GM21360 (cell line): Measurements from ENCODE around the gene FAM168B.

ENCODE experiments used
- ATAC-seq: cut with Tn5 transposase; IDR thresholded peaks from one replicate; pipeline ENCODE4 v1.9.1; 2021; ENCODE audit warnings: mild to moderate bottlenecking, moderate library complexity; ENCODE audit not compliant: unreplicated experiment

FAM168B gene

DNA sequence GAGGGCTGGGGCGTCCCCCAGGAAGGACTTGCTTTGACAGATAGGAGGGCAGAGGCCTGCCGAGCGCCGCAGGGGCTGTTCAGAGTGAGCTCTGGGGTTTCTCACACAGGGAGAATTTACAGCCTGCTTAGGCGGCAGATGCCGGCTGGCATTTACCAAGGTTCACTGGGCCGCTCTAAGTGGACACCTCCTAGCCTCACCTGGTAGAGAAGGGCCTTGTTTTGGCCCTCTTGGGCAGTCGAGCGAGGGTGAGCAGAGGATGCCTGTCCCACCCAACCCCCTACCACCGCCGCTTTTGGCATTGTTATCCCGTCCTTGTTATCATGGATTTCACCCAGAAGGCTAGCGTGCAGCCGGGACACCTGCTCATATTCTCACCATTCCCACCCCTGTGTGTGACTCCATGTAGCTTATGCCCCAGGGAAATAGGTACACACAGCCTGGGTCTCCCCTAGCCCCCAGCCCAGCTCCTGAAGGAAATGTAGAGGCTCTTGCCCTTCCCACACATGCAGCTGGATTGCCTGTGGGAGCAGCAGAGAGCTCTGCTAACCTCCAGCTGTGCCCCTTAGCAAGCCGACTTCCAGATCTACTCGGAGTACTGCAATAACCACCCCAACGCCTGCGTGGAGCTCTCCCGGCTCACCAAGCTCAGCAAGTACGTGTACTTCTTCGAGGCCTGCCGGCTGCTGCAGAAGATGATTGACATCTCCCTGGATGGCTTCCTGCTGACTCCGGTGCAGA lies 52.4 kb downstream of the FAM168B start:
- ATAC-seq, result no peak

DNA sequence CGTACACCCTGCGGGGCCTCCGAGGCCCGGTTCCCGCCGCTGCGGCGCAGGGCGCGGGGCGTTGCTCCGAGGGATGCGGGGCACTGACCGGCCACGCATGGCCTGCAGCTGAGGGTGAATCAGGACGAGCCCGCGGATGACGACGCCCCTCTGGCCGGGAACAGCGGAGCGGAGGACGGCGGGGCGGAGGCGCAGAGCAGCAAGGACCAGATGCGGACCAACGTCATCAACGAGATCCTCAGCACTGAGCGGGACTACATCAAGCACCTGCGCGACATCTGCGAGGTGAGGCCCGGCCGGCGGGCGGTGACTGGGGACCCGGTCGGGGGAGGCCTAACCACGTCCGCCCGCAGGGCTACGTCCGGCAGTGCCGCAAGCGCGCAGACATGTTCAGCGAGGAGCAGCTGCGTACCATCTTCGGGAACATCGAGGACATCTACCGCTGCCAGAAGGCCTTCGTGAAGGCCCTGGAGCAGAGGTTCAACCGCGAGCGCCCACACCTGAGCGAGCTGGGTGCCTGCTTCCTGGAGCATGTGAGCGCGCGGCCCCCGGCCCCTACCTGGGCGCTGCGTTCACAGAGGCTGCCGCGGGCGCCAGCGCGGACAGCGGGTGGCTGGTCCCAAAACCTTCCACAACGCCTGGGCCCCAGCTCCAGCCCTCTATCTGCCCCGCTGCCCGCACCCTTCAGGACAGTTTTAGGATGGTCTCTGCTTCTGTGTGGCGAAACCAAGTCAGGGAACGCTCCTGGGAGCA lies 53.2 kb downstream of the FAM168B start:
- ATAC-seq, result no peak

- no peak for ATAC-seq
These were observed 53.7 kb downstream of the FAM168B start for GRCh38 chr2:131039535-131039907.

- ATAC-seq, result no peak
These were observed 54.2 kb downstream of the FAM168B start for GRCh38 chr2:131039101-131039440.

DNA sequence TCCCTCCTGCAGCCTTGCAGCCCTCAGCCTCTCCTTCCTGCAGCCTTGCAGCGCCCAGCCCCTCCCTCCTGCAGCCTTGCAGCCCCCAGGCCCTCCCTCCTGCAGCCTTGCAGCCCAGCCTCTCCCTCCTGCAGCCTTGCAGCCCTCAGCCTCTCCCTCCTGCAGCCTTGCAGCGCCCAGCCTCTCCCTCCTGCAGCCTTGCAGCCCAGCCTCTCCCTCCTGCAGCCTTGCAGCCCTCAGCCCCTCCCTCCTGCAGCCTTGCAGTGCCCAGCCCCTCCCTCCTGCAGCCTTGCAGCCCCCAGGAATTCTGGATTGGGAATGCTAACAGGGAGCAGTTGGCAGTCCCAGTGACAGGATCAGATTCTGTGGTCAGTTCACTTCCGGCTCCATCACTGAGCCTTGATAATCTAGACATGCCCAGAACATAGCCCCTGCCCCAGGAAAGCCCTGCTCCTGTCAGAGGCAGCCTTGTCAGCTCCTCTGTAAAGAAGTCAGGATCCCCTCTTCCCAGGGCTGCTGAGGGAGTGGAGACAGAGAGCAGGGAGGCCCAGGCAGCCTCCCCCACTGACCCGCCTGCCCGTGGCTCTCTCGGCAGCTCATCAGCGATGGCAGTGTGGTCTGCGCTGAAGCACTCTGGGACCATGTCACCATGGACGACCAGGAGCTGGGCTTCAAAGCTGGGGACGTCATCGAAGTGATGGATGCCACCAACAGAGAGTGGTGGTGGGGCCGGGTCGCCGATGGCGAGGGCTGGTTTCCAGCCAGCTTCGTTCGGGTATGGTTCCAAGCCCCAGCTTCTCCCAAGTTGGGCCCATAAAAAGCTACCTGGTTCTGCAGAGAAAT lies 54.8 kb downstream of the FAM168B start:
- no peak for ATAC-seq

DNA sequence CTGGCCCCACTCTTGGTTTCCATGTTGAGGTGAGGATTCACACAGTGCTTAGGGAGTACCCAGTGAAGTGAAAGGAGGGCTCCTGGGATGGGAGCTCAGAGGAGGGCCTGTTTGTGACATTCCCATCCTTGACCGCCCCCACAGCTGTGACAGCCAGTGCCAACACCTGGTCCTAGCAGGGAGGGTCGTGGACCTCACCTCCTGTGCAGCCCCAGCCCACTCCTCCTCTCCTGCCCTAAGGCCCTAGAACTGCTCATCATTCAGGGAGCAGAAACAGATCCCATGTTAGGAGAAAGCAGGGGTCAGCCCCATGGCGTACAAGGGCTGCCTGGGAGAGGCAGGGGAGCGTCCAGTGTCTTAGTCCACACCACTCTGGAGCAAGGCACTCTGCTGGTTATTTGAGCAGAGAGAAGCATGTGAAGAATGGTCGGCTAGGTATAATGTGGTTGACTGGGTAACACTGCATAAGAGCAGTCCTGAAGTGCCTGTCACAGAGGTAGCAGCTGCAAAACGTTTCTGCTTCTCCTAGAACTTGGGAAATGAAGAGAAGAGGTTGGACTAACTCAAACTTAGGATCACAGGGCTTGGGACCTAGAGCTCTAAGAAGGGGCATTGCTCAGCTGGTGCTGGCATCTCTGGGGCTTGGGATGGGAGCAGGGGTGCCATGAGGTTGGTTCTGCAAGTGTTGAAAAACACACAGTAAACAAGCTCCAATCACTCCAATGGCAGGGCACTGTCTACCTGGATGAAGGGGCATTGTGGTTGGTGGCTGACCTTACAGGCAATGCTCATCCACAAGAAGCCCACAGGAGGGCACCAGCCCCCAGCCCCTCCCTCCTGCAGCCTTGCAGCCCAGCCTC lies 55.6 kb downstream of the FAM168B start:
- ATAC-seq, result no peak

- ATAC-seq, result no peak
These were observed 56.4 kb downstream of the FAM168B start for GRCh38 chr2:131036696-131037397.

GRCh38 chr2:131036269-131036668 lies 57.0 kb downstream of the FAM168B start:
- ATAC-seq, result no peak

- no peak for ATAC-seq
These were observed 57.4 kb downstream of the FAM168B start for GRCh38 chr2:131035826-131036231.

DNA sequence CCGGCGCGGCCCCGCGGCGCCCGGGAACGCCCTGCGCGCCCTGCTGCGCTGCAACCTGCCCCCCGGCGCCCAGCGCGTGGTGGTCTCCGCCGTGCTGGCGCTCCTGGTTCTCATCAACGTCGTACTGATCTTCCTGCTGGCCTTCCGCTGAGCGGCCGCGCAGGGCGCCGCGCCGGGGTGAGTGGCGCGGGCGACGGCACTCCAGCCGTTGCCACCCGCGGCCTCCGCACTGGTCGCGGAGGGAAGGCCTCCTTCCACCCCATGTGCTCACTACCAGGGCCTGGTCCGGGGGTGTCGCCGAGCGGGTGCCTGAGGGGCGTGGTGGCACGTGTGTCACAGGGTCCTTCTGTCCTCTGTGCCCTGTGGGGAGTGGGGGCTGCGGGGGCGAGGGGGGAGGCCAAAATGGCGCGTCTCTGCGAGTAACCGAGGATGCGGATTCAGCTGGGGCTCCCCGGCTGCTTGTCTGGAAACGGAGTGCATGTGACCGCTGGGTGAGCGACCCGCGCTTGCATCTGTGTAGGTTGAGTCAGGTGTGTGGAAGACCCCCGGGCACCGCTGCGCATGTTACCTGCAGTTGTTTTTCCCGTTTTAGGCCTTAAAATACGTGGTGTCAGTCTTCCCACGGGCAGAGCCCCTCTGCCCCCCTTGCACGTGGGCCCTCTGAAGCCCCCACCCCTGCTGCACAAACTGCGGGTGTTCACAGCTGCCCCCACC lies 58.0 kb downstream of the FAM168B start:
- ATAC-seq, result no peak

- ATAC-seq, result no peak
These were observed 58.9 kb downstream of the FAM168B start for GRCh38 chr2:131034122-131035051.

DNA sequence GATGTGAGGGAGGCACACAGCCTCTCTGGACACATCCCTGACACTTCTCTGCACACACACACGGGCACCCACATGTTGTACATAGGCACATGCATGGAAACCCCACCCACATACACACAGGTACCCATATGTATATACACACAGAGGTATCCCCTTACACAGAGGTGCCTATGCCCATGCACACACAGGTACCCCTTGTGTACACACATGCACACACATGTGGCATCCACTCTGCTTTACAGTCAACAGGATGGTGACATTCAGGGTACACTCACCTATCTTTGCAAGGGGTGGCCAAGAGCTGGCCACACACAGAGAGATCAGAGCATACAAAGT lies 59.5 kb downstream of the FAM168B start:
- ATAC-seq, result no peak

DNA sequence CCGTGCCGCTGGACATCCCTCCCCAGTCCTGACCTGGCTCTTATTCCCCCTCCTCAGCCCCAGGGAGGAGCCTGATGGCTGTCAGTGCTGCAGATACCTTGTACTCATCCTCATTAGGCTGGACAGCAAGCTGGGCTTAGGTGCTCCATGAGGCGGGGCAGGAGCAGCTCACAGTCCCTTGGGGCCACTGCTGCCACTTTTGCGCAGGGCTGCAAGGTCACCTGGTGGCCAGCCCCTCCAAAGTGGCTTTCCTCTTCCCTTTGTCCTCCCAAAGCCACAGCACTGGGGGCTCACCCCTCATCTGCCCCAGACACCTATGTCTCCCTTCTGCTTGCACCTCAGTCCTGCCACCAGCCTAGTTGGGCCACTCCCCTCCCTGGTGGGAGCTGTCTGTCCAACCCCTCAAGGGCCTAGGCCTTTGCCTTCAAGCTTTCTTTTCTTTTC lies 60.8 kb downstream of the FAM168B start:
- no peak for ATAC-seq

DNA sequence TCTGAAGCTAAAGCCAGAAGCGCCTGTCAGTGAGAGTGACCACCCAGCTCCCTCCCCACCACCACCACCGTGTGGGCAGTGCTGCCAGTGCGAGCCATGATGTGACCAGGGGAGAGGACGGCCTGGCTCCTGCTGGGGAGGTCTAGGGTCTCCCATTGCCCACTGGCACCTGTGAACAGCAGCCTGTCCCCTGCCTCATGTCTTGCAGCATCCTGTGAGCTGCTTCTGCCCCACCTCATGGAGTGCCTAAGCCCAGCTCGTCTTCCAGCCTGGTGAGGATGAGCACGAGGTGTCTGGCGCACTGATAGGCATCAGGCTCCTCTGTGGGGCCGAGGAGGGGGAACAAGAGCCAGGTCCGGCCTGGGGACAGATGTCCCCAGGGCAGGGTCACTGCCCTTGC lies 61.4 kb downstream of the FAM168B start:
- no peak for ATAC-seq

DNA sequence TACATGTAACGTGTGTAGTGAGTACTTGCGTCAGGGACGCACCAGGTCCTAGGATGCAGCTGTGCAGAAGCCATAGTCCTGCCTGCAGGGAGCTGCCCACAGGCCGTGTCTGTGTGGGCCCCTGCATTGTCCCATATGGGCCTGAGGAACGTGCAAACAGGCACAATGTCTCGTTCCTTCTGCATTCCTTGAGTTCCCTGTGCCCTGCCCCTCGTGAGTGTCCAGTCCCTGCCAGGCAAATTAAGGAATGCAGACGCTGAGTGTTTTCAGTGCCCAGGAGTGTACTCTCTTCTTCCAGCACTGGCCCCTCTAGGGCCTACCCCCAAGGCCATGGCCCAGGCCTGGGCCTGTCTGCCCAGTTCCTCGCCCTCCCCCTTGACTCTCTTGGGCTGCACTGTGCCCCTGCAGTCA lies 61.8 kb downstream of the FAM168B start:
- no peak for ATAC-seq

DNA sequence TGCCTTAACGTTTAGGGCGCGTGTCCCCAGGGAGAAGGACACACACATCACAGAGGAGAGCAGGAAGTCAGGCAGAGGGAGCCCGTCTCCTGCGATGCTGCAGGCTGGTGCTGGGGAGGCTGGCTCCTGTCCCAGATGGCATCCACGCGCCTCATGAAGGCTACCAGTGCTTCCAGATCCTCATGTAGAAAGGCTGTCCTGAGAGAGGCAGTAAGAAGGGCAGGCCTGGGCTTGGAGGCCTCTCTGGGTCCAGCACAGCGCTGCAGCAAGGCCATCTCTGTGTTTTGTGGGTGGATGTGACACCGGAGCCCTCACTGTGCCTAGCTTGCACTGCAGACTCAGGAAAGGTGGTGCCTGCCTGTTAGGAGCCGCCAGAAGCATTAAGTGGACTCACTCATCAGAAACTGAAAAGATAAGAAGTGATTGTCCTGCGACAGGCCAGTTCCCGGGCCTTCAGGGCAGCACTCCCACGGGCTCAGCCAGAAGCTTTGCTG lies 62.7 kb downstream of the FAM168B start:
- ATAC-seq, result no peak

DNA sequence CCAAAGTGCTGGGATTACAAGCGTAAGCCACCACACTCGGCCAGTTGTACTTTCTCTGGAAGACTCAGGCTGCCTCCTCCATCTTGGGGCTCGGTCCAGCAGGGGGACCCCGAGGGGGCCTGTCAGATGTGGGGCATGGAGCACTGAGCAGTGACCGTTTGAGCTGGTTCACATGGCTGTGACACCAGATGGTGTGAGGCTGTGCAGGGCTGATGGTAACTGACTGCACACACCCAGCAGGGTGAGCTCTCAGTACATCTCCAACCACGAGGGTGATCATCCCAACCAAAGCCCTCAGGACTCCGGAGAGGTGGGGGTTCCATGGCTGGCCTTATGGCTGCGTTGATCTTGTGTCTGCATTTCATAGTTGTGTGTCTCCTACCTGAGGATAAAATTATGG lies 63.4 kb downstream of the FAM168B start:
- no peak for ATAC-seq
